H9 (cell line): ENCODE results near the gene DLEC1. TPM values are rescaled to one million over a fixed set of nuclear protein-coding genes. Genes with fewer than 3 reads are reported as not detected.
A peak's percentile ranks its signal among the peaks of the same experiment; 100 is the strongest.

Experiments used
- DNase-seq: peaks from one replicate; pipeline ENCODE4 v3.0.0-alpha.2; 2017
- H2AFZ ChIP-seq: one replicate; pipeline ENCODE4 v1.6.1; 2013; ENCODE audit warnings: mild to moderate bottlenecking, low read length, control low read depth, moderate library complexity
- H2AK5ac ChIP-seq: 2 replicates; pipeline ENCODE4 v1.6.1; 2013; ENCODE audit warnings: low read length, control low read depth, mixed read lengths; ENCODE audit not compliant: insufficient read length
- H2BK120ac ChIP-seq: one replicate; pipeline ENCODE4 v1.6.1; 2013; ENCODE audit warnings: low read depth, mild to moderate bottlenecking, low read length, control low read depth, inconsistent platforms; ENCODE audit not compliant: poor library complexity, severe bottlenecking
- H2BK12ac ChIP-seq: 2 replicates; pipeline ENCODE4 v1.6.1; 2013; ENCODE audit warnings: low read length, control low read depth, mixed read lengths, low read depth; ENCODE audit not compliant: insufficient read length
- H2BK15ac ChIP-seq: 2 replicates; pipeline ENCODE4 v1.6.1; 2013; ENCODE audit warnings: low read depth, low read length, control low read depth
- H2BK20ac ChIP-seq: one replicate; pipeline ENCODE4 v1.6.1; 2013; ENCODE audit warnings: low read depth, mild to moderate bottlenecking, low read length, control low read depth, inconsistent platforms; ENCODE audit not compliant: poor library complexity, severe bottlenecking
- H2BK5ac ChIP-seq: 2 replicates; pipeline ENCODE4 v1.6.1; 2013; ENCODE audit warnings: low read length, control low read depth, mixed read lengths; ENCODE audit not compliant: insufficient read length
- H3K14ac ChIP-seq: 2 replicates; pipeline ENCODE4 v1.6.1; 2013; ENCODE audit warnings: low read length, control low read depth; ENCODE audit not compliant: insufficient read depth
- H3K18ac ChIP-seq: 2 replicates; pipeline ENCODE4 v1.6.1; 2013; ENCODE audit warnings: low read depth, mild to moderate bottlenecking, mixed read lengths, low read length, control low read depth; ENCODE audit not compliant: insufficient read length
- H3K23ac ChIP-seq: 2 replicates; pipeline ENCODE4 v1.6.1; 2013; ENCODE audit warnings: low read length, control low read depth, mixed read lengths, low read depth; ENCODE audit not compliant: insufficient read length
- H3K23me2 ChIP-seq: 2 replicates; pipeline ENCODE4 v1.6.1; 2013; ENCODE audit warnings: low read depth, mild to moderate bottlenecking, mixed read lengths, low read length, control low read depth; ENCODE audit not compliant: insufficient read length, poor library complexity, severe bottlenecking
- H3K27ac ChIP-seq: 2 replicates; pipeline ENCODE4 v1.5.1; 2013; ENCODE audit warnings: low read length, control low read depth, mixed read lengths, low read depth; ENCODE audit not compliant: insufficient read length
- H3K27me3 ChIP-seq: 2 replicates; pipeline ENCODE4 v1.6.1; 2013; ENCODE audit warnings: low read length, control low read depth, inconsistent platforms; ENCODE audit not compliant: insufficient read depth
- H3K4ac ChIP-seq: 2 replicates; pipeline ENCODE4 v1.6.1; 2013; ENCODE audit warnings: low read depth, mild to moderate bottlenecking, control low read depth, inconsistent platforms, low read length, moderate library complexity
- H3K4me1 ChIP-seq: 2 replicates; pipeline ENCODE4 v1.6.1; 2013; ENCODE audit warnings: low read length, control low read depth, inconsistent platforms; ENCODE audit not compliant: insufficient read depth
- H3K4me2 ChIP-seq: 2 replicates; pipeline ENCODE4 v1.6.1; 2013; ENCODE audit warnings: low read length, control low read depth, mixed read lengths; ENCODE audit not compliant: insufficient read length, insufficient read depth
- H3K56ac ChIP-seq: 2 replicates; pipeline ENCODE4 v1.6.1; 2013; ENCODE audit warnings: low read depth, mild to moderate bottlenecking, mixed read lengths, low read length, control low read depth; ENCODE audit not compliant: insufficient read length
- H3K79me1 ChIP-seq: 2 replicates; pipeline ENCODE4 v1.6.1; 2013; ENCODE audit warnings: low read depth, mild to moderate bottlenecking, moderate library complexity, low read length, control low read depth, inconsistent platforms; ENCODE audit not compliant: insufficient read depth, poor library complexity, severe bottlenecking
- H3K79me2 ChIP-seq: 2 replicates; pipeline ENCODE4 v1.6.1; 2013; ENCODE audit warnings: low read length, control low read depth, inconsistent platforms; ENCODE audit not compliant: insufficient read depth
- H3K9ac ChIP-seq: 2 replicates; pipeline ENCODE4 v1.6.1; 2013; ENCODE audit warnings: low read length, control low read depth, mixed read lengths; ENCODE audit not compliant: insufficient read length; ENCODE audit errors: extremely low read depth
- H3K9me3 ChIP-seq: one replicate; pipeline ENCODE4 v1.6.1; 2013; ENCODE audit warnings: low read depth, low read length, inconsistent platforms; ENCODE audit not compliant: control insufficient read depth
- H3T11ph ChIP-seq: one replicate; pipeline ENCODE4 v1.6.1; 2013; ENCODE audit warnings: mild to moderate bottlenecking, low read length, control low read depth, inconsistent platforms
- H4K20me1 ChIP-seq: one replicate; pipeline ENCODE4 v1.6.1; 2013; ENCODE audit not compliant: control insufficient read depth, insufficient read length, insufficient read depth
- H4K5ac ChIP-seq: 2 replicates; pipeline ENCODE4 v1.6.1; 2013; ENCODE audit warnings: low read depth, mild to moderate bottlenecking, mixed read lengths, low read length, control low read depth; ENCODE audit not compliant: insufficient read length
- H4K8ac ChIP-seq: replicated peaks from 2 replicates; pipeline ENCODE4 v1.6.1; 2013; ENCODE audit warnings: low read length, control low read depth, mixed read lengths, low read depth; ENCODE audit not compliant: insufficient read length
- H4K91ac ChIP-seq: 2 replicates; pipeline ENCODE4 v1.6.1; 2013; ENCODE audit warnings: low read depth, mild to moderate bottlenecking, moderate library complexity, mixed read lengths, low read length, control low read depth; ENCODE audit not compliant: insufficient read length
- H3K27ac Mint-ChIP-seq, 3 experiments: 2 replicates in 2 of 3; 3 replicates in 1 of 3; pipeline ENCODE4 v1.8.0; 2020 to 2021; ENCODE audit warnings: mixed read lengths in 3 of 3, mild to moderate bottlenecking in 1 of 3, moderate library complexity in 1 of 3
- H3K27me3 Mint-ChIP-seq: 2 replicates; pipeline ENCODE4 v1.8.0; 2021; ENCODE audit warnings: low read depth, mild to moderate bottlenecking, moderate library complexity, mixed read lengths
- H3K36me3 Mint-ChIP-seq, 3 experiments: 2 replicates in 2 of 3; 3 replicates in 1 of 3; pipeline ENCODE4 v1.8.0; 2020 to 2021; ENCODE audit warnings: low read depth in 3 of 3, mixed read lengths in 3 of 3; ENCODE audit not compliant: insufficient read depth in 1 of 3
- H3K4me1 Mint-ChIP-seq, 2 experiments: 2 replicates each; pipeline ENCODE4 v1.8.0; 2020; ENCODE audit warnings: mixed read lengths in 2 of 2
- H3K4me3 Mint-ChIP-seq, 2 experiments: 2 replicates in 1 of 2; 3 replicates in 1 of 2; pipeline ENCODE4 v1.8.0; 2020 to 2021; ENCODE audit warnings: mild to moderate bottlenecking in 2 of 2, mixed read lengths in 2 of 2, moderate library complexity in 1 of 2
- H3K9me3 Mint-ChIP-seq, 2 experiments: 2 replicates in 1 of 2; 3 replicates in 1 of 2; pipeline ENCODE4 v1.8.0; 2020; ENCODE audit warnings: mild to moderate bottlenecking in 2 of 2, mixed read lengths in 2 of 2, moderate library complexity in 1 of 2
- CTCF ChIP-seq: fragments of 200-600 bp; sonication (generic); conservative IDR thresholded peaks from 3 replicates; pipeline ENCODE4 v1.8.0; 2021; ENCODE audit warnings: antibody characterized with exemption, mild to moderate bottlenecking
- WGBS: extraction: QIAGEN DNeasy Blood & Tissue Kit; methylation state at CpG from one replicate; pipeline ENCODE4 v1.1.7; 2013; ENCODE audit warnings: missing lambda C conversion rate, low lambda C conversion rate, mixed read lengths; ENCODE audit not compliant: insufficient read length; ENCODE audit errors: extremely low coverage; 5-methylcytosine and 5-hydroxymethylcytosine counted together
- total RNA-seq: library from RNA; stranded (reverse); gene quantifications from 2 replicates; pipeline ENCODE4 v1.2.1, GENCODE V29; 2021

The DLEC1 gene
- total RNA-seq, 1 experiment from 2014 or later = 2.1 TPM

DNA sequence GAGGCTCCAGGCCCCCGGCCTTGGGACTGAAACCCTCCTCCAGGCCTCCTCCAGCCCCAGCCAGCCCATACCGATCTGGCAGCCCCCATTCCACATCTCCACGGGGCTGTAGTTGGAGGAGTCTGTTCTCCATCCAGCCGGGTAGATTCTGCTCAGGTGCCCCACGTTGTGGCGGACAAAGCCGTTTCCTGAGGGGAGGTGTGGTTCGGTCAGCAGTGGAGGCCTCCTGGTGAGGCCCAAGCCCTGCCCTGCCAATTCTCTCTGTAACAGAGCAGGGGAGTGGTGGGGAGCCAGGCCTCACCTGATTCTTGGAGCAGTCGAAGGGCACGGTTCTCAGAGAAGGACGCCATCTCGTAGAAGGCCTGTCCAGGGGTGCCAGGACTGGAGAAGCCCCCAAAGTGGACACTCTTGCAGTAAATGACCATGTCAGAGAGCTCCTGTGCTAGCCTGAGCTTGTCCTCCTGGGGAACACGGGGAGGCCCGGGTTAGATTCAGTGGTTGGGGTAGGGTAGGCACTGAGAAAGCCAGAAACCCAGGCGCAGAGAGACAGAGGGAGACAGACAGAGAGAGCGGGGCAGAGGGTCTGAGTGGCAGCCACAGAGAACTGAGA is 29.9 kb upstream of the DLEC1 start:
- Mint-ChIP-seq H3K4me3 (no peak overlapping the region), H3K27ac (peak overlapping the region in 2 of 3 experiments; percentile 28 to 57; a peak in 1 of 7 replicates), H3K4me1 (peaks cover 4 to 5% of the 10 kb centered on the region in 2 experiments; a peak in 1 of 4 replicates), H3K27me3 (no peaks in the 10 kb centered on the region), H3K9me3 (no peaks in the 10 kb centered on the region; a peak in 1 of 5 replicates), H3K36me3 (peaks cover 0 to 17% (median 16%) of the 10 kb centered on the region in 3 experiments; a peak in 6 of 7 replicates)
- no peak for DNase-seq
- Histone ChIP-seq H4K91ac (no peak overlapping the region), H3K9me3 (no peaks in the 10 kb centered on the region), H3K9ac (no peak overlapping the region), H3K4ac (no peak overlapping the region), H2BK5ac (no peak overlapping the region), H2BK20ac (no peak overlapping the region), H3K27me3 (no peaks in the 10 kb centered on the region), H3K79me2 (no peaks in the 10 kb centered on the region), H2BK120ac (no peak overlapping the region), H3K14ac (no peak overlapping the region; the same call in 1 of the 2 replicates), H3K27ac (no peak overlapping the region), H3T11ph (no peak overlapping the region), H2BK15ac (no peak overlapping the region), H4K8ac (no peak overlapping the region), H2AK5ac (no peak overlapping the region), H3K79me1 (no peaks in the 10 kb centered on the region), H3K56ac (no peak overlapping the region), H2BK12ac (no peak overlapping the region), H4K20me1 (no peaks in the 10 kb centered on the region), H2AFZ (no peak overlapping the region), H3K4me1 (no peaks in the 10 kb centered on the region), H4K5ac (no peak overlapping the region), H3K4me2 (no peak overlapping the region), H3K23ac (no peak overlapping the region), H3K23me2 (no peaks in the 10 kb centered on the region), H3K18ac (no peak overlapping the region)
- no CpG with 5 or more reads among the region's 16 CpGs for WGBS
- TF ChIP-seq CTCF = no peak
